HG03039 (cell line): ENCODE data around the gene SLC2A5.

Source experiments
- ATAC-seq: cut with Tn5 transposase; IDR thresholded peaks from one replicate; pipeline ENCODE4 v1.9.1; 2021; ENCODE audit warnings: mild to moderate bottlenecking, moderate library complexity; ENCODE audit not compliant: unreplicated experiment

Gene SLC2A5

DNA sequence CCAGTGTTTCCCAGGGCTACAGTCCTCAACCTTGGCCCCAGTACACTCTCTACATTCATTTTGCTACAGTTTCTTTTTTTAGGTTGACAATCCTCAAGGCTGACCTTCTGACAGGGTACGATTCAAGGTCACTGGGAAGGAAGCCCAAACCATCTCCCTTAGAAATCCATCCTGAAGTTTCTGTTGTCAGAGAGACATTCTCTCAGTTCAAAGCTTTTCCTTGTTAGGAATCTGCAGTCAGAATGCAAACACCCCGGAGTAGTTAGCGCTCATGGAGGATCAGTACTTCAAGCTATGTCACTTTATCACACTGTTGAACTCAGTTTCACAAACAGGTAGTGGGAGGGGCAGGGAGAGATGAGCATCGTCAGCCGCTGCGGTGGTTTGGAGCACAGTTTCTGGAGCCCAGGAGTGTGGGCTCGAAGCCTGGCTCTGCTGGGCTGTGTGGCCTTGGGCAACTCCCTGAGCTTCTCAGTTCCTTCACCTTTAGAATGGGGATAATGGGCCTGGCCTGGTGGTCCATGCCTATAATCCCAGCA lies 4.2 kb downstream of the SLC2A5 start:
- ATAC-seq, result no peak

DNA sequence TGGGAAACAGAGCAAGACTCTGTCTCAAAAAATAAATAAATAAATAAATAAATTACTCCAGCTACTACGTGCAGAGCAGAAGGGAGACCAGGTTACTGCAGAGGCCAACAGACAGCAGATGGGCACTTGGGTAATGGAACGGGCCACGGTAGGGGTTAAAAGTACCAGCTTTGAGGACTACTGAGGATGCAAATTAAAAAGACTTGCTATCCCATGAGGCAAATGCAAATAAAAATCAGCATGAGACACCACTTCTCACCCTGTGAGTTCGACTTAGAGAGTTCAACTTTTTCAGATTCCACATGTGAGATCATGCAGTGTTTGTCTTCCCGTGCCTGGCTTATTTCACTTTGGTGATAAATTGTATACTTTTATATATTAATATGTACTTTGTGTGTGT lies 6.6 kb downstream of the SLC2A5 start:
- ATAC-seq, result no peak

DNA sequence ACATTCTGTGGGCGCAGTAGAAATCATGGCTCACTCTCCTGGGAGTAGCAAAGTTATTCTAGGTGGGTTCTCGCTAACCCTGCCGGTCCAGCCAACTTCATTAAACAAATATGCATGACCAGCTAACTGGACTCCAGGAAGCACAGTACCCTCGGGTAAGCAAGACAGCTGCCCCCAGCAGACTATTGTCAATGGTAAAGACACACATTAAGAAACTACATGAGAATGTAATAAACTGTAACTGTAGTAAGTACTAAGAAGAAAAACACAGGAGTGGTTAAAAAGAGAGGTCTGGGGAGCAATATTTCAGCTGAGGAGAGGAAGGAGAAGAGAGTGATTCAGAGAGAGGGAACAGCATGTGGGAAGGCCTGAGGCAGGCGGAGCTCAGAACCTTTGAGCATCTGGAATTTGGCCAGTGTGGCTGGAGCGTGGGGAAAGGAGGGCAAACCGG lies 7.4 kb downstream of the SLC2A5 start:
- no peak for ATAC-seq

DNA sequence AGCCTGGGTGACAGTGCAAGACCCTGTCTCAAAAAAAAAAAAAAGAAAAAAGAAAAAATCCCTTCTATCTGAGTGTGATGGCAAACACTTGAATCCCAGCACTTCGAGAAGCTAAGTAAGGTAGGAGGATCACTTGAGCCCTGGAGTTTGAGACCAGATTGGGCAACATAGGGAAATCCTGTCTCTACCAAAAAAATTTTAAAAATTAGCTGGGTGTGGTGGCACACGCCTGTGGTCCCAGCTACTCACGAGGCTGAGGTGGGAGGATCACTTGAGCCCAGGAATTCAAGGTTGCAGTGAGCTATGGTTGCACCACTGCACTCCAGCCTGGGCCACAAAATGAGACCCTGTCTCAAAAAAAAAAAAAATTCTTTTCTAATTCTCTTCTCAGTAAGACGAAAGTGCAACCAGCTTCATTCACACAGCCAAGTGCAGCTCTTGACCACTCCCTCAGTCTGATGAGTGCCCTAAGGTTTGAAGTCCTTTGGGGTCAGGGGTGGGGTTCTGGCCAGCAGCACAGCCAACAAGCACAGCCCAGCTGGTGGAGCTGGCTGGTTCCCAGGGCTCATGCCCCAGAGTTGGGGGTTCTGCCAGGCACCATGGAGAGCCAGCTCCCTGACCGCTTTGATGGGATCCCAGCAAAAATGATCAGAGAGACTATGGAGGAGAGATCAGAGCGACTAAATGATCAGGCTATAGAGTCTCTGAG lies 8.0 kb downstream of the SLC2A5 start:
- ATAC-seq, result no peak

DNA sequence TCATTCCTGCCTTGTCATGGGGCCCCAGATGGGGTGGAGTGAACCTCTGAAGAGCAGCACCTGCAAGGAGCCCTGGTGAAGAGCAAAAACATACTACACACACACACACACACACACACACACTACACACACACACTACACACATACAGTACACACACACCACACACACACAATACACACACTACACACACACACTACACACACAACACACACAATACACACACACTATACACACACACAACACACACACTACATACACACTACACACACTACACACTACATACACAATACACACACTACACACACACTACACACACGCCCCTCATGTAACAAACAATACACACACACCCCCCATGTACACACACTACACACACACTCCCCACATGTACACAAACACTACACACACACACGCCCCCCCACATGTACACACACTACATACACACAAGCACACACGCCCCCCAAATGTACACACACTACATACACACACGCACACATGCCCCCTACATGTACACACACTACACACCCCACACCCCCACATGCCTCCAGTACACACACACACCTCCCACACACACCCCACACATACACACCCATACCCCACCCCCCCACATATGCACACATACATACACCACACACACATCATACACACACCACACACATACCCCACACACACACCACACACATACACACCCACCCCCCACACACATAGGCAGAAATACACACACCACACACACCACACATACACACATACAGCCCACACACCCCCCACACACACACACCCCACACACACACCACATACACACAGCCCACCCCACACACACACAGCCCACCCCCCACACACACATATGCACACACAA lies 9.3 kb downstream of the SLC2A5 start:
- no peak for ATAC-seq

DNA sequence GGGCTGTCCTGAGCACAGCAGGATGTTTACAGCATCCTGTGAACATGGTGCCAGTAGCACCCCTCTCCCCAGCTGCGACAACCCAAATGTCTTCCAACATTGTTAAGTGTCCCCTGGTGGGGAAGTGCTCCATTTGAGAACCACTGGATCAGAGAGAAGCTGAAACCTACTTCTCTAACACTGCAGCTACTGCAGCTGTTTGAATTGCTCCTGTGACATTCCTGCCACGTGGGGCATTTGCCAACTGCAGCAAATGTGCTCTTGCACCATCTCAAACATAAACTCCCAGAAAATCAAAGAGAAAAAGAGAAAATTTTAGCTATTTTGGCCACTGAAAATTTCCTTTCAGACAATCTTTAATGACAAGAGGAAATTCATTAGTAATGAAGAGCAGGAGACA lies 11.0 kb downstream of the SLC2A5 start:
- no peak for ATAC-seq

DNA sequence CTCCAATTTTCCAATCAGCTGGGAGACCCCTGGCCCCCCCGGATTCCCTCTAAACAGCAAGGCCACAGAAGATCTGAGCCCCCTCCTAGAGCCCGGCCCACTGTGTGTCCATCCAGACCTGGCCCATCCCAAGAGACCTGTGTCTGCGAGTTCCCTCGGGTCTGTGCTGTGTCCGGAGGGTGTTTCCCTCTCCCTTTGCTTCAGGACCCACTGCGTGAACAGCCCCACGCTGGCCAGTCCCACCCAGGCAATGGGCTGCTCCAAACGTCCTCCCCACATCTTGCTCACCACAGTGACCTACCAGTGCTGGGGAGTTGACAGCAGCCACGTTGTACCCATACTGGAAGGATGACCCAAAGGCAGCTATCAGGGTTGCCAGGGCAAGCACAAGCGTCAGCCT lies 11.6 kb downstream of the SLC2A5 start:
- ATAC-seq, result no peak

DNA sequence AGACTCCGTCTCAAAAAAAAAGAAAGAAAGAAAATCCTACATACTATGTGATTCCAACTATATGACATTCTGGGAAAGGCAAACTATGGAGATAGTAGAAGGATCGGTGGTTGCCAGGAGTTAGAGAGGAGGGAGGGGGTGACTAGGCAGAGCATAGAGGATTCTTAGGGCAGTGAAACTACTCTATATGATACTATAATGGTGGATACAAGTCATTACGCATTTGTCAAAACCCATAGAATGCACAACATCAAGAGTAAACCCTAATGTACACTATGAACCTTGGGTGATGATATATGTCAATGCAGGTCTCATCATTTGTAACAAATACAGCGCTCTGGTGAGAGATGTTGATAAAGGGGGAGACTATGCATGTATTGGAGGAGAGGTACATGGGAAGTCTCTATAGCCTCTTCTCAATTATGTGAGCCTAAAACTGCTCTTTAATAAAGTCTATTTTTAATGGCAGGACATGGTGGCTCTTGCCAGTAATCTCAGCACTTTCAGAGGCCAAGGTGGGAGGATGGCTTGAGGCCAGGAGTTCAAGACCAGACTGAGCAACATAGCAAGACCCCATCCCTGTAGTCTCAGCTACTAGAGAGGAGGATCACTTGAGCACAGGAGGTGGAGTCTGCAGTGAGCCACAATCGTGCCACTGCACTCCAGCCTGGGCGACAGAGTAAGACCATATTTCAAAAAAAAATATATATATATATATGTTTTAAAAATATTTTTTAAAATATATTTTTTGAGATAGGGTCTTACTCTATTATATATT lies 17.0 kb downstream of the SLC2A5 start:
- ATAC-seq, result no peak

DNA sequence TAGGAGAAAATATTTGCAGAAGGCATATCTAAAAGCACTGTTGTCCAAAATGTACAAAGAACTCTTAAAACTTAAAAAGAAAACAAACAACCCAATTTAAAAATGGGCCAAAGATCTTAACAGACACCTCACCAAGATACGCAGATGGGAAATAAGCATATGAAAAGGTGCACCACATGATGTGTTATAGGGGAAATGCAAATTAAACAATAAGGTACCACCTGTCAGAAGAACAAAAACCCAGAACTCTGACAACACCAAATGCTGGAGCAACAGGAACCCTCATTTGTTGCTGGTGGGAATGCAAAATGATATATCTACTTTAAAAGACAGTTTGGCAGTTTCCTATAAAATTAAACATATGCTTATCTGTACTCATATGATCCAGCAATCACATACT lies 18.1 kb downstream of the SLC2A5 start:
- no peak for ATAC-seq

DNA sequence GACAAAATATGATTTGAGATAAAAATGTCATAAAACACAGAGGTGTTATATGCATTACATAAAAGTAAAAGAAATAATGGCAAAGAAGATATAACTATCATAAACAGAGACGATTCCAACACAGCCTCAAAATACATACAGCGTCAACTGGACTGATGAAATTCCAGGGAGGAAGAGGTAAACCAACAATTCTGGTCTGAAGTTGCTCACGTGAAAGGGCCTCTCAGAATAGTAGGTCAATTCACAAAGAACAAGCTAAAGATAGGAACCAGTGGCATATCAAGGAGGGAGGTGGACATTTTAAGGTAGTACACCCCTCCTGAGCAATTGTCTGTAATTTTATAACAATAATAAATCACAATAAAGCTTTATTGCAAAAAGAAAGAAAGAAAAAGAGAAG lies 18.6 kb downstream of the SLC2A5 start:
- ATAC-seq, result no peak

DNA sequence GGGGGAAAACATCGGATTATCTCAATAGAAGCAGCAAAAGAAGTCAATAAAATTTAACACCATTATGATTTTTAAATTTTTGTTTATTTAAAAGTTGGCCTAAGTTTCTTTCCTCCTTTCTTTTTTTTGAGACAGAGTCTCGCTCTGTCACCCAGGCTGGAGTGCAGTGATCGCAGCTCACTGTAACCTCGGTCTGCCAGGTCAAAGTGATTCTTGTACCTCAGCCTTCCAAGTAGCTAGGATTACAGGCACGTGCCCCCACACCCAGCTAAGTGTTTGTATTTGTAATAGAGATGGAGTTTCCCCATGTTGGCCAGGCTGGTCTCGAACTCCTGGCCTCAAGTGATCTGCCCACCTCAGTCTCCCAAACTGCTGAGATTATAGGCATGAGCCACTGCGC lies 20.9 kb downstream of the SLC2A5 start:
- no peak for ATAC-seq

DNA sequence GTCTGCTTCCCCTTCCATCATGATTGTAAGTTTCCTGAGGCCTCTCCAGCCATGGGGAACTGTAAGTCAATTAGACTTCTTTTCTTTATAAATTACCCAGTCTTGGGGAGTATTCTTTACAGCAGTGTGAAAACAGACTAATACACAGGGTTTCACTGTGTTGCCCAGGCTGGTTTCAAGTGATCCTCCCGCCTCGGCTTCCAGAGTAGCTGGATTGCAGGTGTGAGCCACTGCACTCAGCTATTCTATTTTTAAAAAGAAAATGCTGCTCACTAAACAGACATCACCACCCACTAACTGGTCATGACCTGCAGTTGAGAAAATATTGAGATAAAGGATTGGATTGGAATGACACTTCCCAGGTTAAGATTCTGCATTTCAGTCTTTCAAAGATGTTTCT lies 22.4 kb downstream of the SLC2A5 start:
- ATAC-seq, result no peak

DNA sequence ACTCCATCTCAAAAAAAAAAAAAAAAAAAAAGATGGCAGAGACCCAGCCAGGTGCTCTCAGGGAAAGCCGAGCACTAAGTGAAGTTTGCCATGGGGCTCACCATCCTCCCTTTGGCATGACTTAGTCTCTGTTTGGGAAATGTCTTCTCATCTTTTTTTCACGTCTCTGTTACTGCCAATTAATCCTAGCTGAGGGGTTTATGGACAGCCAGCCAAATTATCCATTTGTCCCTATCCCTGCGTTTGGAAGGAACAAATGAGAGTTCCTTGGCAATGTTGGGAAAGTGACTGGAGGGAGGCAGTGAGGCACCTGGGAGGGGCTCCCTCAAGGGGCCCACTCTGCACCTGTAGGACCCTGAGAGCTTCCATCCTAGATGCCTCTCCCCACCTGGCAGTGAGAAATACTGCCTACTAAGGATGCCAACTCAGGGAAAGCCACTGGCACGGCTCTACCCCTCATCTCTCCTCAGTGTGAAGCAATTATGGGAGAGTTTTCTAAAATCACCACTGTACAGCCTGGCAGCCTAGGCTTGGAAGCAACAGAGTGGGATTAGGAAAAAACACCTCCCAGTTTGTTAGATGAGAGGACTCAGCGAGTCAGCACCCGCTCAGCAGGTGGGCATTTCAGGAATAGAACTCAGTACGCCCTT lies 23.4 kb downstream of the SLC2A5 start:
- no peak for ATAC-seq

DNA sequence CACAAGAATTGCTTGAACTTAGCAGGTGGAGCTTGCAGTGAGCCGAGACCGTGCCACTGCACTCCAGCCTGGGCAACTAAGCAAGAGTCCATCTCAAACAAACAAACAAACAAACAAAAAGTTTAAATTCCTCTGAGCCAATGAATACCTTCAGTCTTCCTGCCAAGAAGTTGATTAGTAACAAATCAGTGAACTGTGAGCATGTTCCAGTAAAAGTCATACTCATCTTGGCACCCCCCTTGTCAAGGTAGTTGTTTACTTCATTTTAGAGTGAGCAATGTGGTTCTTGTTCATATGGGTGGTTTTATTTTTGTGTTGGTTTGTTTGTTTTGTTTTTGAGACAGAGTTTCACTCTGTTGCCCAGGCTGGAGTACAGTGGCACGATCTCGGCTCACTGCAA lies 25.2 kb downstream of the SLC2A5 start:
- ATAC-seq, result no peak

DNA sequence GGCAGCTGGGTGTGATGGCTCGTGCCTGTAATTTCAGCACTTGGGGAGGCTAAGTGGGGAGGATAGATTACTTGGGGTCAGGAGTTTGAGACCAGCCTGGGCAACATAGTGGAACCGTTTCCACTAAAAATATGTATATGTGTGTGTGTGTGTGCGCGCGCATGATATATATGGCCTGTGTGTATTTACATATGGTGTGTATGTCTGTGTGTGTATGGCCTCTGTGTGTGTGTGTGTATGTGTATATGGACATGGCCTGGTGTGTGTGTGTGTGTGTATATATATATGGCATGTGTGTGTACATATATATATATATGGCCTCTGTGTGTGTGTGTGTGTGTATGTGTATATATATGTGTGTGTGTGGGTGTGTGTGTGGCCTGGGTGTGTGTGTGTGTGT lies 27.2 kb downstream of the SLC2A5 start:
- no peak for ATAC-seq

DNA sequence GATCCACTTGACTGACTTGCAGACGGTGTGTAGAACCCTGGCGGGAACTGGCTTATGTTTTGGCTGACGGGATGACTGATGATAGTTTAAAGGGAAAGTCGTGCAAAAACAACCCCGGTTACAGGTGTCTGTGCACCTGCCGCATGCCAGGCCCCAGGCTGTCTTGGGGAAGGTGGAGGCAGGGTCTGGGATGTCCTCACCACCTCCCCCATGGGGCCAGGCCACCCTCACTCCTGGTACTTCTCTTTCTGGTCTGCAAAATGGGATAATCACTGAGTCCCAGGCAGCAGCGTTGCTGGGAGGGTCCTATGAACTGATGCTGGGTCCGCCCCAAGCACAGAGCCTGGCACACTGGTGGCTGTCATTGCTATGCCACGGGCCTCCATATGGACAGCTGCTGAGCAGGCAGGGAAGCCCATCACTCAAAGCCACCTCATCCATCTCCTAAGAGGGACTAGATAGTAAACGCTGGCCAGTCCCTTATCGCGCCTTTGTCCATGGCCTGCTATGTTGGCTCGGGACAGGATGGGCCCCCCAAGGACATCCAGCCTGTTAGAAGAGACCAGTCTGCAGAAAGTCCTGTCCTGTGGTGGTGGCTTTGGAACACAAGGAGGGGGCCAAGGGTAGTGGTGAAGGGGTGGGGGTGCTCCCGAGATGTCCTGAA lies 28.2 kb downstream of the SLC2A5 start:
- ATAC-seq, result no peak

DNA sequence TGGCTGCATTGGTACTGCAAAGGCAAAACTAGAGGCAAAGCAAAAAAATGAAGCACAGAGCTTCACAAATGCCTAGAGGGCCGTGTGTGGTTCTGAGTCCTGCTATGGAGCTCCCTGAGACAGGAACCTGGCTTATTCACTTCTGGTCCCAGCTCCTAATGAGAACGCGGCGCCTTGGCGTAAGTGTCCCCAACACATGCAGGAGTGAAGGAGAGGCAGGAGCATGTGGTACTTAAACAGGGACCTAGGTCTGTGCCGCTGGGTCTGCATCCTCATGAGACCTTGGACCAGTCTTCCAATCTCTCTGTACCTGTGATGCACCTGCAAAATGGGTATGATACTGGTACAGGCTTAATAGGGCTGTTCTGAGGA lies 28.8 kb downstream of the SLC2A5 start:
- ATAC-seq, result no peak

DNA sequence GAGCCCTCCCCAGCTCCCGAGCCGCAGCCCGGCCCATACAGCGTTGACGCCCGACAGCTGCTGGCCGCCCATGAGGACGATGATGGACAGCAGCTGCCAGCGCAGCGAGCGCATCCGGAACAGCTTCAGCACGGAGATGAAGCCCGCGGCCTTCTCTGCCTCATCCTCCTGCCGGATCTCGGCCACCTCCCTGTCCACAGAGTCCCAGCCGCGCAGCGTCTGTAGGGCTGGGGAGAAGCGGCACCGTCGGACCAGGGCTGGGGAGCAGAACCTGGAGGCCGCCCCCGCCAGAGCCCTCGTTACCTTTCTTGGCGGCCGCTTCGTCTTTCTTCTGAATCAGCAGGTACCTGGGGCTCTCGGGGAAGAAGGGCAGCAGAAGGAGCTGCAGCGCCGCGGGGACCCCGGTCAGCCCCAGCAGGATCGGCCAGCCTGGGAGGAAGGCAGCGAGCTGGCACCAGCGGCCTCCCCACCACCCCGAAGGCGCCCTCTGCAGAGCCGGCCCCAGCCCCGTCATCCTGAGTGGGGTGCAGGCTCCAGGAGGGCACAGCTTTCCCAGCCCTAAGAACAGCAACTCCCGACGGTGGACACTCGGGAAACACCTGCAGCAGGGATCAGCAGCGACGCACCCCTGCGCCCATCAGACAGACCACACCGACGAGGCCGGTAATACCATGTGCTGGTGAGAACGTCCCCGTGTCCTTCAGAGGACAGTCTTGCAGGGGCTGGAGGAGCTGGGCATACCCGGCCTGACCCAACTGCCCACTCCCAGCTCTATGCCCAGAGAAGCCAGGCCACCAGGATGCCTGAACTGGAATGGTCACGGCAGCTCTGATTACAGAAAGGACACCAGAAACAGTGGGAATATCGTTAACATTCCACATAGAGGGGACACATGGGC lies 29.4 kb downstream of the SLC2A5 start:
- no peak for ATAC-seq
